IMR-90 (cell line): ENCODE data around the gene PTK7.

Source experiments
- BHLHE40 ChIP-seq: fragments of 150-350 bp; IDR thresholded peaks from 2 replicates; pipeline ENCODE4 v1.6.1; 2016; ENCODE audit warnings: mild to moderate bottlenecking, low read depth, low read length
- CEBPB ChIP-seq: IDR thresholded peaks from 2 replicates; pipeline ENCODE4 v1.6.1; 2012; ENCODE audit warnings: low read depth, low read length, improper control_type of control experiment
- CTCF ChIP-seq: conservative IDR thresholded peaks from 2 replicates; pipeline ENCODE4 v1.5.1; 2012; ENCODE audit warnings: mild to moderate bottlenecking, low read depth, low read length, improper control_type of control experiment
- FOS ChIP-seq: fragments of 150-350 bp; IDR thresholded peaks from 2 replicates; pipeline ENCODE4 v1.6.1; 2016; ENCODE audit warnings: low read depth, low read length
- MAFK ChIP-seq: IDR thresholded peaks from 2 replicates; pipeline ENCODE4 v1.6.1; 2012; ENCODE audit warnings: low read depth, low read length, improper control_type of control experiment
- MXI1 ChIP-seq: IDR thresholded peaks from 2 replicates; pipeline ENCODE4 v1.6.1; 2012; ENCODE audit warnings: low read depth, mild to moderate bottlenecking, low read length, moderate library complexity, borderline replicate concordance
- POLR2A ChIP-seq: IDR thresholded peaks from 2 replicates; pipeline ENCODE4 v1.6.1; 2012; ENCODE audit warnings: mild to moderate bottlenecking, low read depth, low read length
- RFX5 ChIP-seq: IDR thresholded peaks from 2 replicates; pipeline ENCODE4 v1.8.0; 2012; ENCODE audit warnings: low read depth, mild to moderate bottlenecking, low read length, moderate library complexity
- SMC3 ChIP-seq: fragments of 150-350 bp; IDR thresholded peaks from 2 replicates; pipeline ENCODE4 v1.6.1; 2016; ENCODE audit warnings: low read depth, mild to moderate bottlenecking, antibody characterized with exemption, low read length, moderate library complexity
- USF2 ChIP-seq: fragments of 150-350 bp; IDR thresholded peaks from 2 replicates; pipeline ENCODE4 v1.6.1; 2017; ENCODE audit warnings: mild to moderate bottlenecking, antibody characterized with exemption, low read length, low read depth

- TF ChIP-seq CTCF, result no peak
- no peak for TF ChIP-seq POLR2A
- no peak for TF ChIP-seq MXI1
- TF ChIP-seq FOS, result no peak
- TF ChIP-seq MAFK, result no peak
- TF ChIP-seq CEBPB, result no peak
- no peak for TF ChIP-seq USF2
- TF ChIP-seq SMC3, result no peak
- TF ChIP-seq BHLHE40, result no peak
- TF ChIP-seq RFX5, result no peak
Measured at GRCh38 chr6:43181621-43181941, 105.5 kb downstream of the PTK7 start.
